Spleen (tissue), 7 donors: ENCODE measurements around the gene C8B.

Experiments used
- POLR2A ChIP-seq, 3 donors: fragments of 450-650 bp; IDR thresholded peaks; one replicate each; pipeline ENCODE4 v1.5.1; 2017; ENCODE audit warnings: antibody characterized with exemption in 3 of 3, mild to moderate bottlenecking in 1 of 3
- TF ChIP-seq, protein P1 (sequence below), 11 experiments: fragments of 200-600 bp in 7 of 11; fragments of 450-650 bp in 4 of 11; sonication (generic) in 4 of 11; IDR thresholded peaks in 8 of 11; conservative IDR thresholded peaks in 3 of 11; 1 replicate in 7 of 11; 2 replicates in 4 of 11; pipeline versions ENCODE4 v1.4.0 to v1.8.0; 2016 to 2021; ENCODE audit warnings: antibody characterized with exemption in 11 of 11, inconsistent platforms in 4 of 11, mild to moderate bottlenecking in 1 of 11
- donor health status: DM: no; HTN: no; CAD: no; lungs with moderate emphysema.
- donor health status: DM: no; HTN: no; CAD: no.
- donor health status: DM: no; HTN: no; CAD: no.

DNA sequence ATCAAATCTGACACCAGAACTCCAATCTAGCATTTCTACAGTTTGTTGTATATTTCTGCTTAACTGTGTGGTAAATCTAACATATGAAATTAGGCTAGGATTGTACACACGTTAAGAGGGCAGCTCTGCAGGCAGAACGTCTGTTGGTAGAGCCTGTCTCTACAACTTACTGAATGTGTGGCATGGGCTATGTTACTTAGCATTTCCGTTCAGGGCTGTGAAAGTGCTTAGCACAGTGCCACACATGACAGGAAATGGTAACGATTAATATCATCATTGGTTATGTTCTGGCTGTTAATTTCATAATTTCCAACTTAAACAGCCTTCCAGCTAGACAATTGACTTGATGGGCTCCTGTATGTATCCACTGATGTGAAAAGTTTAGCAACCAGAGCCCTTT is 9.6 kb upstream of the C8B start:
- TF ChIP-seq POLR2A (IDR thresholded peaks at IDR 0.05), result no peak
- TF ChIP-seq, protein P1, sequence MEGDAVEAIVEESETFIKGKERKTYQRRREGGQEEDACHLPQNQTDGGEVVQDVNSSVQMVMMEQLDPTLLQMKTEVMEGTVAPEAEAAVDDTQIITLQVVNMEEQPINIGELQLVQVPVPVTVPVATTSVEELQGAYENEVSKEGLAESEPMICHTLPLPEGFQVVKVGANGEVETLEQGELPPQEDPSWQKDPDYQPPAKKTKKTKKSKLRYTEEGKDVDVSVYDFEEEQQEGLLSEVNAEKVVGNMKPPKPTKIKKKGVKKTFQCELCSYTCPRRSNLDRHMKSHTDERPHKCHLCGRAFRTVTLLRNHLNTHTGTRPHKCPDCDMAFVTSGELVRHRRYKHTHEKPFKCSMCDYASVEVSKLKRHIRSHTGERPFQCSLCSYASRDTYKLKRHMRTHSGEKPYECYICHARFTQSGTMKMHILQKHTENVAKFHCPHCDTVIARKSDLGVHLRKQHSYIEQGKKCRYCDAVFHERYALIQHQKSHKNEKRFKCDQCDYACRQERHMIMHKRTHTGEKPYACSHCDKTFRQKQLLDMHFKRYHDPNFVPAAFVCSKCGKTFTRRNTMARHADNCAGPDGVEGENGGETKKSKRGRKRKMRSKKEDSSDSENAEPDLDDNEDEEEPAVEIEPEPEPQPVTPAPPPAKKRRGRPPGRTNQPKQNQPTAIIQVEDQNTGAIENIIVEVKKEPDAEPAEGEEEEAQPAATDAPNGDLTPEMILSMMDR (IDR thresholded peaks at IDR 0.05 in 8 of 11, conservative IDR thresholded peaks at IDR 0.05 in 3 of 11), result no peak
